Endodermal cell (in vitro differentiated cells): ENCODE measurements around the gene SMCO1. TPM values are rescaled to one million over a fixed set of nuclear protein-coding genes. Genes with fewer than 3 reads are reported as not detected.

ENCODE experiments used
- DNase-seq: peaks from one replicate; pipeline ENCODE4 v3.0.0-alpha.2; 2017
- H3K27ac ChIP-seq: 2 replicates; pipeline ENCODE4 v1.5.1; 2013; ENCODE audit warnings: mild to moderate bottlenecking, low read depth, low read length, moderate library complexity
- H3K27me3 ChIP-seq: 2 replicates; pipeline ENCODE4 v1.6.1; 2013; ENCODE audit warnings: mild to moderate bottlenecking, low read length, moderate library complexity; ENCODE audit not compliant: insufficient read depth, control insufficient read depth, poor library complexity, severe bottlenecking
- H3K36me3 ChIP-seq: 2 replicates; pipeline ENCODE4 v1.7.0; 2013; ENCODE audit warnings: mild to moderate bottlenecking, low read length, moderate library complexity; ENCODE audit not compliant: control insufficient read depth, insufficient read depth
- H3K4me1 ChIP-seq: one replicate; pipeline ENCODE4 v1.7.0; 2013; ENCODE audit warnings: low read length; ENCODE audit not compliant: control insufficient read depth, insufficient read depth
- H3K4me3 ChIP-seq: 2 replicates; pipeline ENCODE4 v1.5.1; 2013; ENCODE audit warnings: mild to moderate bottlenecking, low read length, moderate library complexity
- H3K9ac ChIP-seq: 2 replicates; pipeline ENCODE4 v1.6.1; 2013; ENCODE audit warnings: mild to moderate bottlenecking, low read length, moderate library complexity; ENCODE audit not compliant: poor library complexity, severe bottlenecking; ENCODE audit errors: extremely low read depth
- H3K9me3 ChIP-seq: 2 replicates; pipeline ENCODE4 v1.6.1; 2013; ENCODE audit warnings: mild to moderate bottlenecking, low read length, moderate library complexity; ENCODE audit not compliant: control insufficient read depth
- H3K27ac Mint-ChIP-seq: 2 replicates; pipeline ENCODE4 v1.8.0; 2020; ENCODE audit warnings: mixed read lengths
- H3K27me3 Mint-ChIP-seq: 2 replicates; pipeline ENCODE4 v1.8.0; 2021; ENCODE audit warnings: mild to moderate bottlenecking, mixed read lengths; ENCODE audit not compliant: insufficient read depth
- H3K36me3 Mint-ChIP-seq: 2 replicates; pipeline ENCODE4 v1.8.0; 2020; ENCODE audit warnings: low read depth, mixed read lengths
- H3K4me1 Mint-ChIP-seq: 2 replicates; pipeline ENCODE4 v1.8.0; 2020; ENCODE audit warnings: mixed read lengths
- H3K4me3 Mint-ChIP-seq: 2 replicates; pipeline ENCODE4 v1.8.0; 2020; ENCODE audit warnings: mild to moderate bottlenecking, moderate library complexity, mixed read lengths
- H3K9me3 Mint-ChIP-seq: 2 replicates; pipeline ENCODE4 v1.8.0; 2020; ENCODE audit warnings: mild to moderate bottlenecking, mixed read lengths
- WGBS, 2 experiments: methylation state at CpG; one replicate each; pipeline versions ENCODE4 v1.1.5 to v1.1.7; 2013; ENCODE audit warnings: missing lambda C conversion rate in 2 of 2, mixed read lengths in 1 of 2; ENCODE audit not compliant: insufficient coverage in 1 of 2, insufficient read length in 1 of 2; 5-methylcytosine and 5-hydroxymethylcytosine counted together
- total RNA-seq, 2 donors: library from RNA; stranded (reverse); fragmentation: NEBNext Ultra II Directional in 1 of 2; extraction: Animal tissue kit (Norgen Biotek cat#: 25700) in 1 of 2; gene quantifications; 2 replicates in 1 of 2; 3 replicates in 1 of 2; pipeline ENCODE4 v1.2.1, GENCODE V29; 2021
- TF ChIP-seq, protein P1 (sequence below): fragments of 200-600 bp; sonication (generic); conservative IDR thresholded peaks from 2 replicates; pipeline ENCODE4 v1.5.0; 2021; ENCODE audit warnings: antibody characterized with exemption, mild to moderate bottlenecking

Gene SMCO1
- total RNA-seq, 2 donors from 2014 or later: not detected

DNA sequence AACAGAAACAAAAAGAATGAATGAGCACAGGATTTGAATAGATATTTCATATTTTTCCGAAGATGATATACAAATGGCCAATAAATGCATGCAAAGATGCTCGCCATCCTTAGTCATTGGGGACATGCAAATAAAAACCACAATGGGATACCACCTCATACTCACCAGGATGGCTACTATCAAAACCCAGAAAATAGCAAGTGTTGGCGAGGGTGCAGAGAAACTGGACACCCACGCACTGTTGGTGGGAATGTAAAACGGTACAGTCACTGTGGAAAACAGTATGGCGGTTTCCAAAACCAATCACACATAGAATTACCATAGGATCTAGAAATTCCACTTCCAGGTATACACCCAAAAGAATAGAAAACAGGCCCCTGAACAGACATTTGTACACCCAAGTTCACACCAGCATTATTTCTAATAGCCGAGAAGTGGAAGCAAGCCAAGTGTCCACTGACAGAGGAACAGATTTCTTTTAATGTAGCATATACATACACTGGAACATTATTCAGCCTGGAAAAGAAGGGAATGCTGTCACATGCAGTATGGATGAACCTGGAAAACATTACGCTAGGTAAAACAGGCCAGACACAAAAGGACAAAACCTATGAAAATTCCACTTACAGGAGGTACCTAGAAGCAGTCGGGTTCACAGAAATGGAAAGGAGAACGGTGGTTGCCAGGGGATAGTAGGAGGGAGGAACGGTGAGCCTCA is 15.2 kb downstream of the SMCO1 start:
- H3K9me3 Mint-ChIP-seq: no peaks in the 10 kb centered on the region
- H3K27me3 ChIP-seq: no peaks in the 10 kb centered on the region
- H3K27ac ChIP-seq: peak overlapping the region; percentile 77
- no peak for DNase-seq
- WGBS, 2 experiments: 70 to 98% methylated on average over 6 to 11 of the region's 11 CpGs
- TF ChIP-seq, protein P1, sequence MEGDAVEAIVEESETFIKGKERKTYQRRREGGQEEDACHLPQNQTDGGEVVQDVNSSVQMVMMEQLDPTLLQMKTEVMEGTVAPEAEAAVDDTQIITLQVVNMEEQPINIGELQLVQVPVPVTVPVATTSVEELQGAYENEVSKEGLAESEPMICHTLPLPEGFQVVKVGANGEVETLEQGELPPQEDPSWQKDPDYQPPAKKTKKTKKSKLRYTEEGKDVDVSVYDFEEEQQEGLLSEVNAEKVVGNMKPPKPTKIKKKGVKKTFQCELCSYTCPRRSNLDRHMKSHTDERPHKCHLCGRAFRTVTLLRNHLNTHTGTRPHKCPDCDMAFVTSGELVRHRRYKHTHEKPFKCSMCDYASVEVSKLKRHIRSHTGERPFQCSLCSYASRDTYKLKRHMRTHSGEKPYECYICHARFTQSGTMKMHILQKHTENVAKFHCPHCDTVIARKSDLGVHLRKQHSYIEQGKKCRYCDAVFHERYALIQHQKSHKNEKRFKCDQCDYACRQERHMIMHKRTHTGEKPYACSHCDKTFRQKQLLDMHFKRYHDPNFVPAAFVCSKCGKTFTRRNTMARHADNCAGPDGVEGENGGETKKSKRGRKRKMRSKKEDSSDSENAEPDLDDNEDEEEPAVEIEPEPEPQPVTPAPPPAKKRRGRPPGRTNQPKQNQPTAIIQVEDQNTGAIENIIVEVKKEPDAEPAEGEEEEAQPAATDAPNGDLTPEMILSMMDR: no peak
- peak overlapping the region; percentile 92 for H3K4me3 Mint-ChIP-seq
- H3K4me1 Mint-ChIP-seq: peaks cover 20% of the 10 kb centered on the region
- H3K27me3 Mint-ChIP-seq: no peaks in the 10 kb centered on the region
- no peaks in the 10 kb centered on the region for H3K4me1 ChIP-seq
- H3K4me3 ChIP-seq: peak overlapping the region; percentile 95
- no peaks in the 10 kb centered on the region for H3K9me3 ChIP-seq
- peaks cover 27% of the 10 kb centered on the region for H3K36me3 Mint-ChIP-seq
- peak overlapping the region; percentile 68 for H3K27ac Mint-ChIP-seq
- peak overlapping the region; percentile 85 for H3K9ac ChIP-seq
- H3K36me3 ChIP-seq: peaks cover 13% of the 10 kb centered on the region

DNA sequence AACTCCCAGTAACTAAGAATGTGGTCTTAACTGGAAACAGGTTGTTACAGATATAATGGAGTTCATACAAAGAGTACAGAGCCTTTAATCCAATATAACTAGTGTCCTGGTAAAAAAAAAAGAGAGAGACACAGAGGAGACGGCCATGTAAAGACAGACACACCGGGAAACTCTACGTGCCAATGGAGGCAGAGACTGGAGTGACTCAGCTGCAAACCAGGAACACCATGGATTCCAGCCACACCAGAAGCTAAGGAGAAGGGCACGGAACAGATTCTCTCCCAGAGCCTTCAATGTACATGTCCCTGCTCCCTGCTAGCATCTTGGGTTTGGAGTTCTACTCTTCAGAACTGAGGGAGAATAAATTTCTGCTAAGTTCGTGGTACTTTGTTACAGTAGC is 16.1 kb downstream of the SMCO1 start:
- no peaks in the 10 kb centered on the region for H3K9me3 ChIP-seq

DNA sequence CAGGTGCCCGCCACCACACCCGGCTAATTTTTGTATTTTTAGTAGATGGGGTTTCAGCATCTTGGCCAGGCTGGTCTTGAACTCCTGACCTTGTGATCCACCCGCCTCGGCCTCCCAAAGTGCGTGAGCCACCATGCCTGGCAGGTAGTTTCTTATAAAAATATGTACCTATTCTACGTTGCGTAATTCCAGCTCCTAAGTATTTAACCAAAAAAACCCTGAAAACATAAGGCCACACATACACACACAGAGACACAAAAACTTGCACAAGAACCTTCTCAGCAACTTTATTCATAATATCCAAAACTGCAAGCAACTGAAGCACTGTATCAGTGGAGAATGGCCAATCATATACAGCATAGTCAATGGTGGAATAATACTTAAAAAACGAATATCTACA is 16.8 kb downstream of the SMCO1 start:
- H3K4me3 Mint-ChIP-seq: no peak overlapping the region
- H3K27ac ChIP-seq: no peak overlapping the region
- peaks cover 13% of the 10 kb centered on the region for H3K36me3 ChIP-seq
- no peak overlapping the region for H3K9ac ChIP-seq
- no peak overlapping the region for H3K27ac Mint-ChIP-seq
- H3K4me1 ChIP-seq: no peaks in the 10 kb centered on the region
- WGBS, 2 experiments: 96% methylated on average over 5 to 8 of the region's 8 CpGs
- H3K9me3 ChIP-seq: no peaks in the 10 kb centered on the region
- H3K4me3 ChIP-seq: no peak overlapping the region
- TF ChIP-seq, protein P1: no peak
- H3K9me3 Mint-ChIP-seq: no peaks in the 10 kb centered on the region
- H3K27me3 Mint-ChIP-seq: no peaks in the 10 kb centered on the region
- no peak for DNase-seq
- peaks cover 30% of the 10 kb centered on the region for H3K36me3 Mint-ChIP-seq
- H3K4me1 Mint-ChIP-seq: peaks cover 20% of the 10 kb centered on the region
- H3K27me3 ChIP-seq: no peaks in the 10 kb centered on the region

More for the DNA sequence above, 16.1 kb downstream of the SMCO1 start:
- peaks cover 13% of the 10 kb centered on the region for H3K36me3 ChIP-seq
- Mint-ChIP-seq H3K4me1 (peaks cover 20% of the 10 kb centered on the region), H3K9me3 (no peaks in the 10 kb centered on the region), H3K36me3 (peaks cover 30% of the 10 kb centered on the region), H3K4me3 (peak overlapping the region; percentile 92), H3K27ac (peak overlapping the region; percentile 5), H3K27me3 (no peaks in the 10 kb centered on the region)
- H3K4me3 ChIP-seq: peak overlapping the region; percentile 95
- 88 to 95% methylated on average over 4 to 5 of the region's 5 CpGs for WGBS, 2 experiments
- H3K27me3 ChIP-seq: no peaks in the 10 kb centered on the region
- H3K27ac ChIP-seq: no peak overlapping the region
- no peaks in the 10 kb centered on the region for H3K4me1 ChIP-seq
- TF ChIP-seq, protein P1: no peak
- no peak overlapping the region for H3K9ac ChIP-seq
- no peak for DNase-seq
